OCI-LY7 (cell line): Measurements from ENCODE around the gene HSD3B2. TPM values are rescaled to one million over a fixed set of nuclear protein-coding genes. Genes with fewer than 3 reads are reported as not detected.

Experiments used
- BruUV-seq: library from RNA; stranded (reverse); fragments of 400-500 nt; replicated peaks from 2 replicates; lab custom pipeline; 2021; lab: Mats Ljungman, UMichigan
- CTCF ChIA-PET: fragments of 300-600 bp; sonication (Branson Sonifier 250); formaldehyde crosslinking; loops from one replicate; lab custom pipeline; 2022; ENCODE audit warnings: antibody characterized with exemption; ENCODE audit not compliant: unreplicated experiment; lab: Charles Lee
- POLR2A ChIA-PET: fragments of 300-600 bp; sonication (Branson Sonifier 250); formaldehyde crosslinking; loops from one replicate; lab custom pipeline; 2022; ENCODE audit warnings: antibody characterized with exemption; lab: Charles Lee
- DNase-seq: peaks from one replicate; pipeline ENCODE4 v3.0.0-alpha.2; 2015; ENCODE audit warnings: low spot score
- H2AFZ ChIP-seq: fragments of 200-600 bp; sonication (generic), shearing (Covaris generic); 2 replicates; pipeline ENCODE4 v1.6.1; 2014; ENCODE audit warnings: mild to moderate bottlenecking, antibody characterized with exemption, low read length, moderate library complexity
- H3K27ac ChIP-seq: fragments of 200-600 bp; sonication (generic); 2 replicates; pipeline ENCODE4 v1.5.1; 2014; ENCODE audit warnings: mixed run types, low read depth, mild to moderate bottlenecking, moderate library complexity, low read length, inconsistent platforms; ENCODE audit not compliant: poor library complexity, severe bottlenecking
- H3K36me3 ChIP-seq: fragments of 200-600 bp; sonication (generic); 2 replicates; pipeline ENCODE4 v1.6.1; 2014; ENCODE audit warnings: mild to moderate bottlenecking, antibody characterized with exemption, low read length, moderate library complexity, mixed read lengths; ENCODE audit not compliant: insufficient read depth
- H3K4me1 ChIP-seq: fragments of 200-600 bp; sonication (generic); 2 replicates; pipeline ENCODE4 v1.5.1; 2014; ENCODE audit warnings: mild to moderate bottlenecking, low read length; ENCODE audit not compliant: insufficient read depth, poor library complexity, severe bottlenecking
- H3K4me2 ChIP-seq: fragments of 200-600 bp; sonication (generic); 2 replicates; pipeline ENCODE4 v1.6.1; 2014; ENCODE audit warnings: mild to moderate bottlenecking, low read length
- H3K4me3 ChIP-seq: fragments of 200-600 bp; sonication (generic); 2 replicates; pipeline ENCODE4 v1.5.1; 2014; ENCODE audit warnings: mild to moderate bottlenecking, low read depth, low read length; ENCODE audit not compliant: poor library complexity, severe bottlenecking
- H3K79me2 ChIP-seq: fragments of 200-600 bp; sonication (generic); 2 replicates; pipeline ENCODE4 v1.6.1; 2016; ENCODE audit warnings: low read depth, mild to moderate bottlenecking, low read length, moderate library complexity, mixed read lengths; ENCODE audit not compliant: insufficient read depth
- H3K9me2 ChIP-seq: fragments of 200-600 bp; sonication (generic); 2 replicates; pipeline ENCODE4 v1.6.1; 2016; ENCODE audit warnings: mild to moderate bottlenecking, low read length, mixed read lengths; ENCODE audit not compliant: insufficient read depth
- H3K9me3 ChIP-seq: fragments of 200-600 bp; sonication (generic); 2 replicates; pipeline ENCODE4 v1.6.1; 2014; ENCODE audit warnings: mild to moderate bottlenecking, mixed run types, low read length, mixed read lengths
- H4K20me1 ChIP-seq: fragments of 200-600 bp; sonication (generic); 2 replicates; pipeline ENCODE4 v1.6.1; 2014; ENCODE audit warnings: mild to moderate bottlenecking, antibody characterized with exemption, low read length, moderate library complexity, mixed read lengths; ENCODE audit not compliant: insufficient read depth
- CTCF ChIP-seq: fragments of 200-600 bp; sonication (generic); conservative IDR thresholded peaks from 2 replicates; pipeline ENCODE4 v1.5.1; 2014; ENCODE audit warnings: mild to moderate bottlenecking, antibody characterized with exemption, low read length, moderate library complexity, mixed read lengths
- EZH2phosphoT487 ChIP-seq: fragments of 200-600 bp; sonication (generic); IDR thresholded peaks from 2 replicates; pipeline ENCODE4 v1.6.1; 2018; ENCODE audit warnings: low read depth, borderline replicate concordance, mild to moderate bottlenecking, mixed run types, antibody characterized with exemption, low read length, moderate library complexity, mixed read lengths
- intact Hi-C: fragments of 100-400 bp; cut with micrococcal nuclease; formaldehyde crosslinking; loops from one replicate; pipeline ENCODE4 v1.10.0; 2022; ENCODE audit not compliant: unreplicated experiment
- total RNA-seq, 2 experiments: library from RNA; depleted of rRNA in 1 of 2; stranded (reverse); fragments of >200 nt in 1 of 2; shearing (Covaris generic) in 1 of 2; gene quantifications; 2 replicates each; pipeline ENCODE4 v1.2.3, GENCODE V29; 2014 to 2022

The HSD3B2 gene
- total RNA-seq, 2 experiments from 2014 or later, result not detected

- H3K4me1 ChIP-seq, result no peaks in the 10 kb centered on the region
- no peak for TF ChIP-seq CTCF
- H3K4me2 ChIP-seq, result no peak overlapping the region
- intact Hi-C loops, result no loop called here
- no peak overlapping the region for H3K27ac ChIP-seq
- no peak overlapping the region for H3K4me3 ChIP-seq
- no peaks in the 10 kb centered on the region for H3K79me2 ChIP-seq
- POLR2A ChIA-PET, result no interaction called here
- BruUV-seq, result no TSS peak
- H2AFZ ChIP-seq, result no peak overlapping the region
- no peaks in the 10 kb centered on the region for H4K20me1 ChIP-seq
- H3K36me3 ChIP-seq, result no peaks in the 10 kb centered on the region
- no peaks in the 10 kb centered on the region for H3K9me3 ChIP-seq
- CTCF ChIA-PET, result no interaction called here
- no peaks in the 10 kb centered on the region for H3K9me2 ChIP-seq
- DNase-seq, result no peak
Observed at GRCh38 chr1:119466445-119466844, 51.5 kb downstream of the HSD3B2 start.

GRCh38 chr1:119467219-119467618 lies 52.3 kb downstream of the HSD3B2 start:
- no peaks in the 10 kb centered on the region for H3K9me3 ChIP-seq
- H4K20me1 ChIP-seq, result no peaks in the 10 kb centered on the region
- intact Hi-C loops, result no loop called here
- H3K27ac ChIP-seq, result no peak overlapping the region
- H3K79me2 ChIP-seq, result no peaks in the 10 kb centered on the region
- H2AFZ ChIP-seq, result no peak overlapping the region
- no peaks in the 10 kb centered on the region for H3K4me1 ChIP-seq
- H3K36me3 ChIP-seq, result no peaks in the 10 kb centered on the region
- ChIA-PET CTCF (no interaction called here), POLR2A (no interaction called here)
- H3K4me3 ChIP-seq, result no peak overlapping the region
- DNase-seq, result no peak
- BruUV-seq, result no TSS peak
- H3K4me2 ChIP-seq, result no peak overlapping the region
- TF ChIP-seq CTCF, result no peak
- TF ChIP-seq EZH2phosphoT487, result no peak
- H3K9me2 ChIP-seq, result no peaks in the 10 kb centered on the region

- intact Hi-C loops, result no loop called here
- POLR2A ChIA-PET, result interaction anchor here (0.5 kb wide), 1 partner anchor 206 kb away, joined by 4 read pairs; no protein-coding TSS in a partner anchor
- no peaks in the 10 kb centered on the region for H3K4me1 ChIP-seq
- DNase-seq, result no peak
- H3K4me2 ChIP-seq, result no peak overlapping the region
- no peaks in the 10 kb centered on the region for H3K9me3 ChIP-seq
- no peak overlapping the region for H2AFZ ChIP-seq
- H3K4me3 ChIP-seq, result no peak overlapping the region
- H3K9me2 ChIP-seq, result no peaks in the 10 kb centered on the region
- H3K27ac ChIP-seq, result no peak overlapping the region
- no peaks in the 10 kb centered on the region for H4K20me1 ChIP-seq
- no TSS peak for BruUV-seq
- CTCF ChIA-PET, result no interaction called here
- TF ChIP-seq EZH2phosphoT487, result no peak
- no peaks in the 10 kb centered on the region for H3K79me2 ChIP-seq
- no peaks in the 10 kb centered on the region for H3K36me3 ChIP-seq
Observed at GRCh38 chr1:119467857-119468668, 53.1 kb downstream of the HSD3B2 start.
